ENCODE measurements around the gene GRIK2. TPM values are rescaled to one million over a fixed set of nuclear protein-coding genes. Genes with fewer than 3 reads are reported as not detected.
A peak's percentile ranks its signal among the peaks of the same experiment; 100 is the strongest.

The GRIK2 gene
- total RNA-seq, 1 experiment from 2014 or later: 0.29 TPM

GRCh38 chr6:101393829-101394251 lies 332 bp downstream of the GRIK2 start:
- Mint-ChIP-seq H3K9me3 (ENCODE audit: unreplicated experiment) (no peaks in the 10 kb centered on the region), H3K4me1 (ENCODE audit: low read depth, unreplicated experiment) (no peaks in the 10 kb centered on the region), H3K36me3 (ENCODE audit: insufficient read depth, unreplicated experiment) (no peaks in the 10 kb centered on the region), H3K4me3 (ENCODE audit: unreplicated experiment) (no peak overlapping the region), H3K27me3 (ENCODE audit: insufficient read depth, unreplicated experiment) (peaks cover 3% of the 10 kb centered on the region), H3K27ac (ENCODE audit: unreplicated experiment) (no peak overlapping the region)
- H3K36me3 ChIP-seq (ENCODE audit: control insufficient read depth, insufficient read depth, low read length): no peaks in the 10 kb centered on the region
- ChIA-PET POLR2A (no interaction called here), CTCF (no interaction called here)
- H3K4me3 ChIP-seq (ENCODE audit: low read depth, low read length): no peak overlapping the region
- no TSS peak for BruUV-seq (replicated peaks)
- H3K27me3 ChIP-seq (replicated peaks; ENCODE audit: control insufficient read depth, insufficient read depth, low read length): no peaks in the 10 kb centered on the region
- DNase-seq: peak in 1 of 2 experiments; percentile 27
- no peak for TF ChIP-seq CTCF (IDR thresholded peaks at IDR 0.05; ENCODE audit: insufficient read depth in 1 of 2, low read depth in 1 of 2, low read length in 1 of 2, severe bottlenecking in 1 of 2, unreplicated experiment in 1 of 2)
- intact Hi-C loops (cut with micrococcal nuclease; ENCODE audit: unreplicated experiment): no loop called here
- H3K4me1 ChIP-seq: no peaks in the 10 kb centered on the region
- no peaks in the 10 kb centered on the region for H3K9me3 ChIP-seq

- Mint-ChIP-seq H3K27me3 (ENCODE audit: insufficient read depth, unreplicated experiment) (peaks cover 3% of the 10 kb centered on the region), H3K27ac (ENCODE audit: unreplicated experiment) (no peak overlapping the region), H3K4me3 (ENCODE audit: unreplicated experiment) (no peak overlapping the region), H3K9me3 (ENCODE audit: unreplicated experiment) (no peaks in the 10 kb centered on the region), H3K36me3 (ENCODE audit: insufficient read depth, unreplicated experiment) (no peaks in the 10 kb centered on the region), H3K4me1 (ENCODE audit: low read depth, unreplicated experiment) (no peaks in the 10 kb centered on the region)
- no peaks in the 10 kb centered on the region for H3K36me3 ChIP-seq (ENCODE audit: control insufficient read depth, insufficient read depth, low read length)
- no peaks in the 10 kb centered on the region for H3K27me3 ChIP-seq (replicated peaks; ENCODE audit: control insufficient read depth, insufficient read depth, low read length)
- POLR2A ChIA-PET: no interaction called here
- DNase-seq: no peak
- TF ChIP-seq CTCF (IDR thresholded peaks at IDR 0.05; ENCODE audit: insufficient read depth in 1 of 2, low read depth in 1 of 2, low read length in 1 of 2, severe bottlenecking in 1 of 2, unreplicated experiment in 1 of 2): no peak
- no TSS peak for BruUV-seq (replicated peaks)
- no peaks in the 10 kb centered on the region for H3K9me3 ChIP-seq
- intact Hi-C loops (cut with micrococcal nuclease; ENCODE audit: unreplicated experiment): no loop called here
- H3K4me3 ChIP-seq (ENCODE audit: low read depth, low read length): no peak overlapping the region
- CTCF ChIA-PET: no interaction called here
- H3K4me1 ChIP-seq: no peaks in the 10 kb centered on the region
Measured at GRCh38 chr6:101394936-101395335, 1.4 kb downstream of the GRIK2 start.

- no peaks in the 10 kb centered on the region for H3K9me3 Mint-ChIP-seq (ENCODE audit: unreplicated experiment)
- H3K4me1 Mint-ChIP-seq (ENCODE audit: low read depth, unreplicated experiment): no peaks in the 10 kb centered on the region
- ChIA-PET POLR2A (no interaction called here), CTCF (interaction anchor here (0.6 kb wide), 1 partner anchor 1658 kb away, joined by 3 read pairs; no protein-coding TSS in a partner anchor)
- Histone ChIP-seq H3K9me3 (no peaks in the 10 kb centered on the region), H3K27me3 (replicated peaks; ENCODE audit: control insufficient read depth, insufficient read depth, low read length) (no peaks in the 10 kb centered on the region), H3K4me3 (ENCODE audit: low read depth, low read length) (no peak overlapping the region), H3K4me1 (no peaks in the 10 kb centered on the region), H3K36me3 (ENCODE audit: control insufficient read depth, insufficient read depth, low read length) (no peaks in the 10 kb centered on the region)
- H3K36me3 Mint-ChIP-seq (ENCODE audit: insufficient read depth, unreplicated experiment): no peaks in the 10 kb centered on the region
- intact Hi-C loops (cut with micrococcal nuclease; ENCODE audit: unreplicated experiment): no loop called here
- no peak for DNase-seq
- TF ChIP-seq CTCF (IDR thresholded peaks at IDR 0.05; ENCODE audit: insufficient read depth in 1 of 2, low read depth in 1 of 2, low read length in 1 of 2, severe bottlenecking in 1 of 2, unreplicated experiment in 1 of 2): peak in 1 of 2 experiments; percentile 4
- no peak overlapping the region for H3K4me3 Mint-ChIP-seq (ENCODE audit: unreplicated experiment)
- BruUV-seq (replicated peaks): no TSS peak
- H3K27ac Mint-ChIP-seq (ENCODE audit: unreplicated experiment): no peak overlapping the region
- peaks cover 3% of the 10 kb centered on the region for H3K27me3 Mint-ChIP-seq (ENCODE audit: insufficient read depth, unreplicated experiment)
Measured at GRCh38 chr6:101395345-101395744, 1.8 kb downstream of the GRIK2 start.
